K562 (cell line): ENCODE results near the gene HTR5A. TPM values are rescaled to one million over a fixed set of nuclear protein-coding genes. Genes with fewer than 3 reads are reported as not detected.

ENCODE experiments used
- BHLHE40 ChIP-seq: IDR thresholded peaks from 2 replicates; pipeline ENCODE4 v1.6.1; 2011; ENCODE audit warnings: low read length, improper control_type of control experiment
- DDX20 ChIP-seq: fragments of 450-650 bp; IDR thresholded peaks from 2 replicates; pipeline ENCODE4 v1.6.1; 2016; ENCODE audit warnings: missing genetic modification characterization, low read depth, mild to moderate bottlenecking, missing compliant biosample characterization, moderate library complexity
- DIDO1 ChIP-seq: fragments of 450-650 bp; IDR thresholded peaks from 2 replicates; pipeline ENCODE4 v1.6.1; 2016; ENCODE audit warnings: low read depth, missing biosample characterization, missing genetic modification characterization
- E2F3 ChIP-seq: fragments of 250-450 bp; sonication (Bioruptor Pico); IDR thresholded peaks from 2 replicates; pipeline ENCODE4 v1.4.0; 2020; ENCODE audit warnings: mild to moderate bottlenecking
- GTF2B ChIP-seq: IDR thresholded peaks from 2 replicates; pipeline ENCODE4 v1.6.1; 2011; ENCODE audit not compliant: insufficient read length; ENCODE audit errors: extremely low read depth
- HCFC1 ChIP-seq: IDR thresholded peaks from 2 replicates; pipeline ENCODE4 v1.6.1; 2012; ENCODE audit warnings: low read depth, low read length, improper control_type of control experiment
- HNRNPH1 ChIP-seq: fragments of 200-400 bp; formaldehyde crosslinking; optimal IDR thresholded peaks from 2 replicates; pipeline ENCODE3; 2017; ENCODE audit warnings: low read depth, mild to moderate bottlenecking, low read length, moderate library complexity
- HNRNPK ChIP-seq: fragments of 200-400 bp; formaldehyde crosslinking; IDR thresholded peaks from one replicate; pipeline ENCODE4 v1.6.1; 2018; ENCODE audit warnings: mild to moderate bottlenecking, low read depth, low read length; ENCODE audit not compliant: poor library complexity, severe bottlenecking
- MITF ChIP-seq: IDR thresholded peaks from 2 replicates; pipeline ENCODE4 v1.6.1; 2014; ENCODE audit warnings: antibody characterized with exemption
- MTF1 ChIP-seq: fragments of 250-450 bp; sonication (Bioruptor Pico); IDR thresholded peaks from 2 replicates; pipeline ENCODE4 v1.9.0; 2021; ENCODE audit warnings: moderate library complexity, mild to moderate bottlenecking, inconsistent platforms, borderline replicate concordance
- MYC ChIP-seq, 2 experiments: fragments of 250-450 bp in 1 of 2; sonication (Bioruptor Pico) in 1 of 2; IDR thresholded peaks; 2 replicates each; pipeline versions ENCODE4 v1.5.1 to v1.6.1; 2012 to 2021; ENCODE audit warnings: low read depth in 2 of 2, borderline replicate concordance in 1 of 2, improper control_type of control experiment in 1 of 2, low read length in 1 of 2, mild to moderate bottlenecking in 1 of 2, moderate library complexity in 1 of 2
- PKNOX1 ChIP-seq: fragments of 450-650 bp; IDR thresholded peaks from 2 replicates; pipeline ENCODE4 v1.6.1; 2016
- POU5F1 ChIP-seq: fragments of 150-350 bp; IDR thresholded peaks from 2 replicates; pipeline ENCODE4 v1.6.1; 2014; ENCODE audit warnings: borderline replicate concordance, low read length, low read depth, mild to moderate bottlenecking; ENCODE audit not compliant: partially characterized antibody
- SRSF1 ChIP-seq: fragments of 200-400 bp; formaldehyde crosslinking; IDR thresholded peaks from 2 replicates; pipeline ENCODE4 v1.6.1; 2017; ENCODE audit warnings: mild to moderate bottlenecking, low read depth, low read length, moderate library complexity
- SRSF3 ChIP-seq: fragments of 200-400 bp; formaldehyde crosslinking; IDR thresholded peaks from 2 replicates; pipeline ENCODE4 v1.6.1; 2016; ENCODE audit warnings: mild to moderate bottlenecking, low read length, moderate library complexity; ENCODE audit not compliant: insufficient read depth
- THRB ChIP-seq: fragments of 450-650 bp; formaldehyde crosslinking; conservative IDR thresholded peaks from 2 replicates; pipeline ENCODE4 v1.4.0; 2022; ENCODE audit warnings: mild to moderate bottlenecking, missing genetic modification characterization
- ZBTB34 ChIP-seq: fragments of 250-450 bp; sonication (Bioruptor Pico); IDR thresholded peaks from 2 replicates; pipeline ENCODE4 v1.8.0; 2021; ENCODE audit warnings: mild to moderate bottlenecking, moderate library complexity
- ZBTB7A ChIP-seq: IDR thresholded peaks from 2 replicates; pipeline ENCODE4 v1.6.1; 2011; ENCODE audit warnings: low read depth, mild to moderate bottlenecking, low read length, moderate library complexity, borderline replicate concordance; ENCODE audit not compliant: control insufficient read depth
- ZFP36 ChIP-seq: fragments of 150-350 bp; IDR thresholded peaks from 2 replicates; pipeline ENCODE4 v1.6.1; 2018; ENCODE audit warnings: low read length, low read depth; ENCODE audit not compliant: partially characterized antibody
- ZNF217 ChIP-seq: sonication (generic); formaldehyde crosslinking; IDR thresholded peaks from 2 replicates; pipeline ENCODE4 v1.8.0; 2022; ENCODE audit warnings: mild to moderate bottlenecking, missing genetic modification reagents
- ZNF444 ChIP-seq: fragments of 250-450 bp; sonication (Bioruptor Pico); IDR thresholded peaks from 2 replicates; pipeline ENCODE4 v1.4.0; 2020; ENCODE audit warnings: mild to moderate bottlenecking, moderate library complexity
- polyA plus RNA-seq, 8 experiments: library from polyadenylated mRNA; depleted of rRNA in 4 of 8; stranded (reverse) in 5 of 8; unstranded in 3 of 8; fragments of >200 nt; fragmentation: Nextera tagmentation in 2 of 8; fragmentation: Illumina TruSeq in 1 of 8; extraction: Ambion mirVana in 2 of 8; extraction: Trizol in 1 of 8; gene quantifications; 2 replicates each; pipeline versions ENCODE4 v1.2.1 to v1.2.3, GENCODE V29; 2011 to 2014; ENCODE audit warnings: inconsistent platforms in 1 of 8, missing spikeins in 1 of 8
- total RNA-seq, 7 experiments: library from RNA; depleted of rRNA in 6 of 7; stranded (reverse); fragments of >200 nt in 6 of 7; fragmentation: Illumina TruSeq in 2 of 7; extraction: Trizol in 2 of 7; gene quantifications; 2 replicates each; pipeline versions ENCODE4 v1.2.1 to v1.2.3, GENCODE V29; 2011 to 2021; ENCODE audit warnings: low replicate concordance in 1 of 7

The HTR5A gene
- total and polyA plus RNA-seq, 9 of the 15 experiments (the other 6 are each of a cell fraction or from before 2014, with no cell fraction given): 0.06 TPM; not detected in 8

- peak; percentile 96 for TF ChIP-seq THRB
- peak; percentile 17; the same call in 1 of the 2 replicates for TF ChIP-seq ZBTB7A
- TF ChIP-seq HNRNPK: no peak
- TF ChIP-seq DDX20: no peak
- TF ChIP-seq HCFC1: peak; percentile 79
- TF ChIP-seq DIDO1 (tag): peak; percentile 15; the same call in 1 of the 2 replicates
- peak; percentile 86; the same call in 1 of the 2 replicates for TF ChIP-seq MTF1 (CRISPR knock-in tag)
- TF ChIP-seq BHLHE40: peak; percentile 61; the same call in 1 of the 2 replicates
- TF ChIP-seq MYC (IDR thresholded peaks at IDR 0.05; ENCODE audit: low read depth, low read length): peak; percentile 90
- peak; percentile 52; the same call in 1 of the 2 replicates for TF ChIP-seq MYC (CRISPR knock-in tag; IDR thresholded peaks at IDR 0.05; ENCODE audit: borderline replicate concordance, low read depth)
- no peak for TF ChIP-seq PKNOX1
- peak; percentile 97 for TF ChIP-seq E2F3
- TF ChIP-seq MITF: peak; percentile 77
- TF ChIP-seq GTF2B: no peak
- no peak for TF ChIP-seq ZFP36
- no peak; the same call in 1 of the 2 replicates for TF ChIP-seq ZNF444 (CRISPR knock-in tag)
- TF ChIP-seq SRSF3: no peak
- TF ChIP-seq POU5F1: no peak
- peak; percentile 98 for TF ChIP-seq ZNF217 (CRISPR knock-in tag)
- peak; percentile 77; the same call in 1 of the 2 replicates for TF ChIP-seq ZBTB34 (CRISPR knock-in tag)
- no peak for TF ChIP-seq SRSF1
- no peak for TF ChIP-seq HNRNPH1
These were observed at the start of gene HTR5A (continued) for GRCh38 chr7:155069992-155070751.
